Forelimb muscle (tissue), 1 donor: Measurements from ENCODE around the gene PHLDA2. TPM values are rescaled to one million over a fixed set of nuclear protein-coding genes. Genes with fewer than 3 reads are reported as not detected.

Experiments used
- DNase-seq: peaks from one replicate; pipeline ENCODE4 v3.0.0-alpha.2; 2013; ENCODE audit warnings: low read depth
- polyA plus RNA-seq: library from polyadenylated mRNA; unstranded; fragments of 120-200 nt; gene quantifications from one replicate; pipeline ENCODE4 v1.2.1, GENCODE V29; 2013; ENCODE audit not compliant: insufficient read length

PHLDA2 gene, protein sequence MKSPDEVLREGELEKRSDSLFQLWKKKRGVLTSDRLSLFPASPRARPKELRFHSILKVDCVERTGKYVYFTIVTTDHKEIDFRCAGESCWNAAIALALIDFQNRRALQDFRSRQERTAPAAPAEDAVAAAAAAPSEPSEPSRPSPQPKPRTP
- 0.24 TPM for polyA plus RNA-seq

DNA sequence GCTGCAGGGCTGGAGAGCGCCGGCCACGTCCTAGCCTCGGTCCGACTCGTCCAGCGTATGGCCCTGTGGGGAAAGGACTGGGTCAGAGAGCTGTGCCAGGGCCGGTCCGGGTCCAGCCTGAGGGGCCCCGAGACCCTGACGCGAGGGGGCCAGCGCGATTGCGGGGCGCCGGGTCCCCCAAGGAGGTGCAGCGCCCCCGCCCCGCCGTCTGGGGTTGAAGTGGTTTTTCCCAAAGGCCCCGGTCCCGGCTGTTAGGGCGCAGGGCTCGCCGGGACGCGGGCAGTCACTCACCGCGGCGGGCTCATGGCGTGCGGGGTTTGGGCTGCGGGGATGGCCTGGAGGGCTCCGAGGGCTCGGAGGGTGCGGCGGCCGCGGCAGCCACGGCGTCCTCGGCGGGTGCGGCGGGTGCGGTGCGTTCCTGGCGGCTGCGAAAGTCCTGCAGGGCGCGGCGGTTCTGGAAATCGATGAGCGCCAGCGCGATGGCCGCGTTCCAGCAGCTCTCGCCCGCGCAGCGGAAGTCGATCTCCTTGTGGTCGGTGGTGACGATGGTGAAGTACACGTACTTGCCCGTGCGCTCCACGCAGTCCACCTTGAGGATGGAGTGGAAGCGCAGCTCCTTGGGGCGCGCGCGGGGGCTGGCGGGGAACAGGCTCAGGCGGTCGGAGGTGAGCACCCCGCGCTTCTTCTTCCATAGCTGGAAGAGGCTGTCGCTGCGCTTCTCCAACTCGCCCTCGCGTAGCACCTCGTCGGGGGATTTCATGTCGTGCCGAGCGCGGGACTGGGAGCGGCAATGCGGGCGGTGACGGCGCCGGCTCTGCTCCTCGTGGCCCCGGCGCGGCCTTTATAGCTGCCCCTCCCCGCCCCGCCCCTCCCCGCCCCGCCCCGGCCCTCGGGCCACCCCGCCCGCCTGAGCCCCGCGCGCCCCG is at the start of gene PHLDA2:
TSS of gene PHLDA2 (minus strand) at position 816 of the 926 bp plus-strand sequence. CDS start at position 760, 56 bp downstream.
- DNase-seq = no peak

DNA sequence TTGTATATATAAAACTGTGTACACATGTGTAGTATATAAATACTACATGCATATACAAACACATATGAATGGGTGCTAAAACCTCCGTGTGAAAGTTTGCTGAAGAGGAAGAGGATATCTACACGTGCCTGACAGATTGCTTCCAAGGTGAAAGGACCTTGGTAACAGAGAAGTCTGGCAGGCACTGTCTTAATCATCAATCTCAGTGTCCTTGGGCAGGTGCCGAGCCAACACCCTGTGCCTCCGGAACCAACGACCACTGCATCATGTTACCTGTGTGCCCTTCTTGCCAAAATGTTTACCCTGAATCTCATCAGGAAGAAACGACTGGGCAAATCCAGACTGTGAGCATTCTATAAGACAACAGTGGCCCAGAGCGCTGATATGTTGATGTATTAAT is 47.9 kb upstream of the PHLDA2 start:
- DNase-seq = no peak

DNA sequence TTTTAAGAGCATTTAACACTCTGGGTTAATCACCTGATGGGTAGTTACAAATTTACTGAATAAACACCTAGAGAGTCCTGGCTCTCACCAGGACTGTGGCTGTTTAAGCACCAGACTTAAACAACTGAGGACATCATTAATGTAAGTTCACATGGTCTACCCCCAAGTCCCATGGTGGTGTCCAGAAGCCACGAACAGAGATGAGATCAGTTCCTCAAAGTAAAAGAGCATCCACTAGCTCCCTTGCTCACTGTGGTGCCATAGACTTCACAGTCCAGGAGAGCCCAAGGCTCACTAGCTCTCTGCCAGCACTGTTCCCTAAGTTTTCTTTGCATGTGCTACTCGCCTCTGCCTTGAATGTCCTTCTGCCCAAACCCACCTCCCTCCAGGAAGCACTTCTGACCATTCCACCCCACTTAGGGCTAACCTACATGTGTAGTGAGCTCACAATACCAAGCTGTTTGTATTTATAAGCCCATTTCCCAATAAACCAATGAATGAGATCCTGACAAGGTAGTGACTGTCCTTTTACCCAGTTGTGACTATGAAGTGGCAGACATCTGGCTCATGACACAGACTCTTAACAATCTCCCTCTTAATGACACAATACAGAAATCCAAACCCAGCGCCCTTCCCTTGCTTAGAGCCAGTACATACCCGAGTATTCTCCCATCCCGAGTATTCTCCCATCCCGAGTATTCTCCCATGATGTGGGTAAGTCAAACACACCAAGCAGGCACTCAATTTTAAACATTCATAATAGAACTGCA is 47.3 kb upstream of the PHLDA2 start:
- DNase-seq = no peak

DNA sequence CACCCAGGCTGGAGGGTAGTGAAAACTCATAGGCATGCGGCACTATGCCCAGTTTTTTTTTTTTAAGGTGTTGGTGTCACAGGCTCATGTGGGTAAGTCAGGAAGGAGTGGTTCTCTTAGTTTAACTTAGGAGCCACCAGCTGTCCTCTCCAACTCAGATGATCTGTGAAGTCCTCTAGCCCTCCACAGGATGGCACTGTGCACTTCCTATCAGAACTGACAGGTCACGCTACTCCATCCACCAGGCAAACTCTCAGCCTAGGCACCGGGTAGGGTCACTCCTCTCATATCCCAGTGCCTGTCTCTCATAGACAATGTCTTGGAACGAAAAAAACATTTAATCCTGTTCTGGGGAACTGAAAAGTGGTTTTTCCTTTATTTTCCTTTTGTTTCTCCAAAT is 46.4 kb upstream of the PHLDA2 start:
- DNase-seq = no peak

DNA sequence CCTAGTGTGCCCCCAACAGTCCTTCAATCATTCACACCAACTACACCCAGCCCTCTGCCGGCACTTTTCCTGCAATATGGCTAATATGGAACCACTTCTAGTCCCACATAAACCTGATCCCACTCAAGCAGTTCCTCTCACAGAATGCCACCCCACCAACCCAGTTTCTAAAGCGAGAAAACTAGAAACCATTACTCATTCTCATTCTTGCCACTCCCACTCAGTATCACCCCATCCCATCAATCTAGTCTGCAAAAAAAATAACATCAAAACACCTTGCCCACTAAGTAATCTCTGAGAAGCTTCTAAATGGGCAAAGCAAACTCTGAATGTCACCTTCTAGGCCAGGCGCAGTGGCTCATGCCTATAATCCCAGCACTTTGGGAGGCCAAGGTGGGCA is 45.1 kb upstream of the PHLDA2 start:
- no peak for DNase-seq

DNA sequence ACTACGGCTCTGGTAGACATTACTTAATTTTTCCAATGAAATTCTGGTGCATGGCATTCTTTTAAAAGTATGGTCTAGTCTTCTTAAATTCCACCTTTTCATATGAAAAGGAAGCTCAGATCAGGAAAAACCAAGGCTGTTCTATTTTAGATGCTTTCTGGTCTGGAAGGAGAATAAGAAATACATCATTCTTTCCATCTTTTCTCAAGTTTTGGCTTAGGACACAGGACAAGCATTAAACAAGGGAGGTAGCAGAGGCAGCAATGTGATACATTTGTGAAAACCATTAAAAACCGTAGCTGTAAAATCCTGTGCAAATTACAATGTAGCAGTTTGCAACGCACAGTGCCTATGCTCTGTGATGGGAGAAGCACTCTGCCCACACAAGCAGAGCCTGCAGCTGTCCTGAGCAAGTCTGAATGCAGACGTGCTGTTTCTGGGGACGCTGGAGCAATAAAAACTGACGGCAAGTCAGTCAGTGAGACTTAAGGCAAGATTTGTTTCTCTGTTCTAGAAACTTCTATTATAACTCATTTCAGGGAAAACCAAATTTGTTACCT is 39.2 kb upstream of the PHLDA2 start:
- no peak for DNase-seq

DNA sequence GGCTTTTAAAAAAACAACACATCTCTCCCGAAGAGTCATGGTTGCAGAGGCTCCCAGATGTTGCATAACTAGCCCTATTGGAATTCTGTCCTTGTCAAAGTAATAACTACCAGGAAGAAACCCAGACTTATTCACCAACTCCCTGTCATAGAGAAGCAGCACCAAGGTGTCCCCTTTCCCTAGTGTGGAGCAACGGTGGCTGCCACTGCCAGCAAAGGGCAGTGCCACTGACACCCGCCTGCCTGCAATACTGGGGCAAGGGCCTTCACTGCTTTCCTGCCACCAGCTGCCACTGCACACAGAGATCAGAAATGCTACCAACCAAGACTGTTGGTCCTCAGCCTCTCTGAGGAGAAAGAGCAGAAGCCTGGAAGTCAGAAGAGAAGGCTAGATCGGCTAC is 35.6 kb upstream of the PHLDA2 start:
- DNase-seq = no peak

DNA sequence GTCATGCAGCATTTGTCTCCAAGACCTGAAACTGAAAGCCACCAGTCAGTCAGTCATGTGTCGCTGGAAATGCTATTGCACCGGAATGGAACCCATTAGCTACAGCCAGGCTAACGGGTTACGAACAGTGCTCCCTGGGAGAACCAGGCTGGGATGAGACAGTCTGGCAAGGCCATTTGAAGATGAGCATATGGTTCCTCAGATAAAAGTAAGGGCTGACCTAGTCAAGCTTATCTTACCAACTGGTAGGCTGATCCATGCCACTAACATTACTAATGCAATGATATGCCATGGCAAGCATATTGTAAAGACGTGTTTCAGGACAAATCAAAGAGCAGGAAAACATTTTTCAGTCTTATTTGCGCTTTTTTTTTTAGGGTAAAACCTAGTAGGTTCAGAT is 34.5 kb upstream of the PHLDA2 start:
- no peak for DNase-seq

DNA sequence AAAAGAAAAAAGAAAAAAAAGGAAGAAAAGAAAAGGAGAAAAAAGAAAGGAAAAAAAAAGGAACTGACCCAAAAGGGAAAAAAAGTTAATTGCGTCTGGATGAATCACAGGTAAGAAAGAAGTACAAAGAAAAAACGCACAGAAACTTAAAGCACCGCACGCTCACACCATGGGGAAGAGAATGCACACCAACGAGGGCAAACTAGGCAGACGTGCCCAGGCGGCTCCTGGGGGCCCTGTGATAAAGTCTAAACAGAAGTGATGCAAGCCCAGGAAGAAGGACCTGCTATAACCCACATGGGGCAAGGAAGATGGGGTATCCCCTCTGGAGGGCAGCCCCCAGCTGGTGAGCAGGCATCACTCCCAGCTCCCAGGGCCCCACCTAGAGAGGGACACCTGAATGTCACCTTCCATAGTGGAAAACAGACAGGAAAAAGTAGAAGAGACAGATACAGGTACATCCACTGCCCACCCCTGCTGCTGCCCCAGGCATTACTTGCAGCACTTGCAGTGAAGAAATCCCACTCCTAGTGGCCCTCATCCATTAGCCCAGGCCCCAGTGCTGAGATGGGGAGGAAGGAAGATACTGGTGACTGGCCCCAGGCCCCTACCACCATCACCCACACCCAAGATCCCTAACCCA is 34.0 kb upstream of the PHLDA2 start:
- no peak for DNase-seq

DNA sequence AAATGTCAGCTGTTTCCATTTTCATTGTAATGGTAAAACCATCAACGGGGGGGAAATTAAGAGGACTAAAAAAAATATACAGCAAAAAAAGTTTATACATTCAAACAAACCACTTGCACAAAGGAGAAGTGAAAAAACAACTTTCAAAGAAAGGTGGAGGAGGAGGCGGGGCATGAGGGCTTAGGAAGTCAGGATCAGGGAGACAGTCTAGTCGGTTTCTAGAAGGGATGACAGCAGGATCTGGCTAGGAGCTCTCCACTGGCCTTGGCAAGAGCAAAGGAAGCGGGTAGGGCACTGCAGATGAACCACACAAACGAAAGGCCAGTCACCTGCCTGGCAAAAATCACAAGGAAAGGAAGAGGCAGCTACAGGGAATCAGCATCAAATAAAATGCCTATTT is 31.9 kb upstream of the PHLDA2 start:
- no peak for DNase-seq

DNA sequence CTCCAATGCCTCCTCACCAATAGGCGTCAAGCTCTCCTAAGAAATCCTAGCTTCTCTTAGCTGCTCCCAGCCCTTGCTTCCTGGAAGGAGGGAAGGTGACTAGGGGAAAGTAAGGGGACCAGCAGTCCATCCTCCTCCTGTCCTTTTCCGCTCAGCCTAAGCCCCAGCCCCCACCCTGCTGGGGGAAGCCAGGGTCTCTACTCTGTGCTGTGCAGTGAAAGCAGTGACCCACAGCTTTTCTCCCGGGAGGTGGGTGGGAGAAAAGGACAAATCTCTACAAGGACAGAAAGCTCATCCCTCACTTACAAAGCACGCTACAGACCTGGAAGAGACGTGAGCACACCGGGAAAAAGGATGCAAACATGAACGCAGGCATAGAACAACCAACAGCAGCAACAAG is 30.9 kb upstream of the PHLDA2 start:
- no peak for DNase-seq

DNA sequence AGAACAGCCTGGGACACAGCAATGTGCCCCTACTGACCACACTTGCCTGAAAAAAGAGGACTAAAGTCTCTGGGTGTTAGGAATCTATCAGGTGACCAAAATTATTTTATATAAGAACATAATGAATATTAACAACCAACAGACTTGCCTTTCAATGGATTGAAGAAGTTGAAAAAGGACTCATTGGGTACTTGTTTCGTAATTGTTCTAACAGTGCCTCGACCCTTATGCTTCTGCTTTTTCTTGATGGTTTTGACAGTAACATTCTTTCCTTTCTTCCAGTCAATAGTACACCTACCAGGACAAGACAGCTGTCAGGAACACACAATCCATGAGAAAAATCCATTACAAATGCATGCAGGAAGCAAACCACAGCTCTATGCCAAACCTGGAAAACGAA is 29.0 kb upstream of the PHLDA2 start:
- DNase-seq = no peak

DNA sequence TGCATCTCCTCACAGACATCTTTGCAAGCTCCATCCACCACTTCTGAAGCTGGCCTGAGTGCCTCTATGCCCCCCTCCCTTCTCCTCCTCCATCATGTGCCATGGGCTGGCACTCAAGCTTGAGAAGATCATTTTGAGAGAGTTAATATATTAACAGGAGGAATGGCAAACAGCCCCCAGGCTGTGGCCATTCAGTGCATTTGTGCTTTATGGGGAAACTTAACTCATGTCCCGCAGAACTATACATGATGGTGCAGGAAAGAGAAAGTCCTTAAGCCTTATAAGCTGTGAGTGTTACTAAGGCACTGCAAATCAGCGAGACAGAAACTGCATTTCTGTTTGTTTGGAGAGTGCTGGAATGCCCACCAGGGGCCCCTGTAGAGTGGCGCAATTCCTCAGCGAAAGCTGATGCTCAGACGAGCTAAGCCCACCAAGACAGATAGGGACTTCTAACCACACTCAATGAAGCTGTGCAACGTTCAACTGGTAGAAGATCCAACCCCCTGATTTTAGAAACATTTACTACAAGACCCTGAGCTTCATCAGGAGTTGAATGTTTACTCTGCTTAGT is 26.8 kb upstream of the PHLDA2 start:
- DNase-seq = no peak

DNA sequence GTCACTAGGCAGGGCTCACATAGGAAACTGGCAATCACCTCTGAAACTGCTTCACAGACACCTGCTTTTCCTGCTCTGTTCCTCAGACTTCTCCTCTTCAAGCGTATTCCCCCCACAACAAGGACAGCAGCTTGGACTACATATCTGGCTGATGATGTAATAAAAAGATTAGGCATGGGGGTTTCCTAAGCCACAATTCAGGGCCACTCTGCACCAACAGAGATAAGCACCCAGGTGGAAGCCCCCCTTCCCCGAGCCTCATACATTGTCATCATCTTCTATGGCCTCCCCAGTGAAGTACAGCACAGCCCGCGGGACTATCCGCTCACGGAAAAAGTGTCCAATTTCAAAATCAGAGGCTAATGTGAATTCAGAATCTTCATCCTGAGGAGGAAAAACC is 25.0 kb upstream of the PHLDA2 start:
- no peak for DNase-seq

DNA sequence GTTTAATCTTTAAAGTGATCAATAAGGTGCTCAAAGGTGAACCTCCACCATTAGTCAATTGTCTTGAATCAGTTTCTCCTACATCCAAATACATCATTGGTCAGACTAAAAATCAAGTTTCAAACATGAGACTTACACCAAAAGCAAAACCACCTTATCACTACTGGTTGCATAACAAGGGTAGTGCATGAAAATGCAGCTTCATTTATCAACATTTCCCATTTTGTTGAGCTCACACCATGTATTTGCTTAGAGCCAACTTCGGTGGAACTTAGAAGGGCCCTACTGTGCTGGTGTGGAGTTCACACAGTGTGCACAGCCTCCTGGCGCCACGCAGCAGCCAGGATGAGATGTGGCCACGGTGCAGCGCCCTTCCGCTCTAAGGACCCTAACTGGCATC is 23.1 kb upstream of the PHLDA2 start:
- DNase-seq = no peak

DNA sequence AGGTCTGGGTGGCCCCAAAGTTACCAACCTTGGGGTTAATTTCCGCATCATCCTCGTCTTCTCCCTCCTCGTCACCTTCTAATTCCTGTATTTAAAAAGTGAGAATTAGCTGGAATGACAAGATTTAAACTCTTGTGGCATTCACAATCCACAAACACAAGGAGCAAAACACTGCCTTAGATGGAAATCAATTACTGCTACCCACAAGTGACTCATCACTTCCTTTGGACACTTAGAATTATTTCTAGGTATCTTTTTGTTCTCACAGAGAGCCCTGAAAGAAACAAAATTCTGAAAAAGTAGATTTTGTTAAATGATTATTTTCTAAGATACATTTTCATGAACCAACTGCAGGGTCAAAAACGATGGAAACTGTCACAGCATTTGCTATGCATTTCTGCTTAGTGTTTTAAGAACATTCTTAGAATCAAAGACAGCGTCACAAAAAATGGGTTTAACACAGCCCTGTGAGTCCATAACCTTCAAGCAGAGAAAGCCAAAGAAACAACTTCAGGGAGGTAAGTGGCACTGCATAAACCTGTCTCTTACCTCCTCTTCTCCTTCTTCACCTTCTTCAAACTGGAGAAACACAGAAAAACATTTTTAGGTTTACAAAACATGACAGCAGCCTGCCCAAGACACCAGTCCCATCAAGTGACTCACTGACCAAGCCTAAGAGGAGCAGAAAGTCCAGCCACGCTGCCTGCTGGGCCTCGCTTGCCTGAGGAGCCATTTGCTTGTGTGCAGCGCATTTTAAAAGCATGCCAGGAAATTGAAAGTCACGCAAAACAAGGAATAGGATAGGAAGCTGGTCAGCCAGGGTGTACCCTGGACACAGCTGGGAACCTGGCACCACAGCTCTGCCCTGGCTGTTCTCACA is 22.3 kb upstream of the PHLDA2 start:
- DNase-seq = no peak

DNA sequence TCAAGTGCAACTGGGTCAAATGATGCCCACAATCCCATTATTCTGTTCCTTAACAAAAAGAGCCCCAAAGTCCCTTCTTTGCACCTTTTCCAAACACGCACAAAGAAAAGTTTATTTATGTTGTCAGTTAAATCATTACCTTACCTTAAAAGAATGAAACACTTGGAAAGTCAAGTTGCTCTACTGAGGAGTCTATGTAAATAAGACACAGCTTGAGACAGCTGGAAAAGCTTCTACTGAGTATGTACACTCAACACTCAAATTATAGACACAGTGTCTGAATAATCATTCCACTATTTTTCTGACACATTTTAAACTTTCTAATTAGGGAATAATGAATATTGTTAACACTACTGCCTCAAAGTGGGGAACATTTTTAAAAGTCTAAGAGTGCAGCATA is 21.6 kb upstream of the PHLDA2 start:
- DNase-seq = no peak

DNA sequence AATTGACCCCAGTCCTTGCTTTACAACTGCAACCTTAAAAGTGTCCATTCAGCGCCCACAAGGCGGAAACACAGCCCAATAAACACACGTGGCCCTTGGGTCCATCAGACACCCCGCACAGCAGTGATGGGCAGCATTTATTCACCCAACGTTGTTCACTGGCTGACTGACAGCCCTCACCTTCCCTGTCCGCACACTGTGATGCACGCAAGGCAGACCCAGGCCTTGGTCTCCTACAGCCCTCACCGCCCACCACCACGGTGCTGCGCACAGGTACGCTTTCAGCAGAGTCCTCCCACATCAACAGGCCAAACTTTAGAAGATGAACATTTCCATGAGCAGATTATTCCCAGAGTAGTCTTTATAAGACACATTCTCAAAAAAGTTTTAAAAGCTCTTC is 20.7 kb upstream of the PHLDA2 start:
- no peak for DNase-seq

DNA sequence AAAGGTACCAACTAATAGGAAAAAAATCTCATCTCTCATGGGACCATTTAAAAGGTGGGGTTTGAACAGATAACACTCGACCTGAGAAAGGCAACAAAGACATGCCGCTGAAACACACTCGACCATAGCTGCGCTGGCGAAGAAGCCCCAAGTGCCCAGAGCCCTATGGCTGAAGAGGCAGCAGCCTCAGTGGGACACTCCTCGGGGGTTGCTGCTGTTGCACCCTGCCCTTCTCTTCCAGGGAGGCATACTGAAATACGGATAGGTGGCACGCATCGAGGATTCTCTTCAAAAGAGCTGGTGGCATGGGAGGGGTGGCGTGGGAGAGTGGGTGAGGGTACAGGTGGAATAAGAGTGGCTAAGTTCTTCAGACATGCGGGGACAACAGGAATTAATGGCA is 18.5 kb upstream of the PHLDA2 start:
- no peak for DNase-seq

DNA sequence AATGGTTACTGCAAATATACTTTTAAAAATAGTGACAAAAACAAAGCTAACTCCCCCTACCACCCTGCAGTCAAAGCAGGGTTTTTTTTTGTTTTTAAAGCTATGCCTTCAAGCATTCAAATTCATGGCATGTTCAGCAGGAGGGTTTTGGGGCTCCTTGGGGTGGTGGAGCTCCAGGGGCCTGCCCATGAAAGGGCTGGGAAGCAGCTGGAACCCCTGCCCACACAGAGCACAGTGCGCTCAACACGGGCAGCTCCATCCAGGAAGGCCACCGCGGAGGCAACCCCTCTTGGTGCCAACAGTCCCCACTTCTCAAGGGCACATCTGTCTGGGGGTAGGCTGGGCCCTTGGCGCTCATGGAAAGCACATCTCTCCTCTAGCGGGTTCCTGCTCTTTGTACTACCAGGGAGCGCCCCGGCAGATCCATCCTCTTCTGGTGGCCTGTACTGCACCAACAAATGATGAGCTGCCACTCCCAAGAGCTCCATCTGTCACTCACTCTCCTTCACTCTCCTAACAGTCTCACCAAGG is 16.6 kb upstream of the PHLDA2 start:
- no peak for DNase-seq
